GM12878 (cell line): Measurements from ENCODE around the gene GPC5. TPM values are rescaled to one million over a fixed set of nuclear protein-coding genes. Genes with fewer than 3 reads are reported as not detected.

ENCODE experiments used
- ATAC-seq: fragments of 200-7000 bp; cut with Tn5 transposase; 3 replicates; pipeline ENCODE4 v1.9.1; 2020; ENCODE audit warnings: mild to moderate bottlenecking, moderate library complexity
- BruUV-seq: library from RNA; stranded (reverse); fragments of 400-500 nt; replicated peaks from 2 replicates; lab custom pipeline; 2021; lab: Mats Ljungman, UMichigan
- CTCF ChIA-PET: fragments of 300-600 bp; sonication (Branson Sonifier 250); formaldehyde crosslinking; extraction: SDS; loops from one replicate; lab custom pipeline; 2021; ENCODE audit warnings: inconsistent platforms; lab: Yijun Ruan, JAX
- POLR2A ChIA-PET: fragments of 350-600 bp; formaldehyde crosslinking; extraction: SDS; loops from one replicate; lab custom pipeline; 2021; ENCODE audit warnings: inconsistent platforms; lab: Charles Lee
- RAD21 ChIA-PET: fragments of 300-600 bp; sonication (Branson Sonifier 250); formaldehyde crosslinking; loops from one replicate; lab custom pipeline; 2023; ENCODE audit warnings: antibody characterized with exemption; ENCODE audit not compliant: unreplicated experiment; lab: Charles Lee
- SMC1A ChIA-PET: fragments of 300-600 bp; sonication (Branson Sonifier 250); formaldehyde crosslinking; loops from one replicate; lab custom pipeline; 2023; ENCODE audit not compliant: unreplicated experiment, uncharacterized antibody; lab: Charles Lee
- DNase-seq: peaks from one replicate; pipeline ENCODE4 v3.0.0-alpha.2; 2011; ENCODE audit warnings: low read depth, low spot score
- FAIRE-seq: peaks from 3 replicates; lab custom pipeline; 2011; peaks lifted over from hg19 to GRCh38; lab: Jason Lieb, UNC
- H2AFZ ChIP-seq: 2 replicates; pipeline ENCODE4 v1.6.0; 2011; ENCODE audit warnings: low read depth, low read length, control low read depth; ENCODE audit not compliant: control insufficient read depth
- H3K27ac ChIP-seq: 2 replicates; pipeline ENCODE4 v1.5.1; 2011; ENCODE audit warnings: control low read depth; ENCODE audit not compliant: control insufficient read depth, insufficient read depth
- H3K27me3 ChIP-seq, 2 experiments: replicated peaks in 1 of 2; 2 replicates each; pipeline versions ENCODE4 v1.6.0 to v1.6.1; 2011; ENCODE audit warnings: low read length in 1 of 2; ENCODE audit not compliant: control insufficient read depth in 2 of 2, insufficient read depth in 2 of 2
- H3K36me3 ChIP-seq, 2 experiments: 2 replicates each; pipeline ENCODE4 v1.5.1; 2011; ENCODE audit warnings: low read length in 1 of 2; ENCODE audit not compliant: control insufficient read depth in 2 of 2, insufficient read depth in 2 of 2
- H3K4me1 ChIP-seq: 2 replicates; pipeline ENCODE4 v1.6.1; 2011; ENCODE audit warnings: mild to moderate bottlenecking, low read length, moderate library complexity, mixed read lengths; ENCODE audit not compliant: control insufficient read depth, insufficient read depth
- H3K4me2 ChIP-seq: 2 replicates; pipeline ENCODE4 v1.6.0; 2011; ENCODE audit warnings: control low read depth; ENCODE audit not compliant: control insufficient read depth, insufficient read depth
- H3K4me3 ChIP-seq: fragments of 200-600 bp; sonication (generic); 2 replicates; pipeline ENCODE4 v1.5.1; 2016
- H3K79me2 ChIP-seq: 2 replicates; pipeline ENCODE4 v1.6.0; 2011; ENCODE audit warnings: low read length; ENCODE audit not compliant: control insufficient read depth, insufficient read depth
- H3K9ac ChIP-seq: 2 replicates; pipeline ENCODE4 v1.8.0; 2011; ENCODE audit warnings: low read length, control low read depth, mixed read lengths; ENCODE audit not compliant: control insufficient read depth, insufficient read depth
- H3K9me3 ChIP-seq: replicated peaks from 3 replicates; pipeline ENCODE4 v1.5.1; 2011; ENCODE audit warnings: mild to moderate bottlenecking, low read length; ENCODE audit not compliant: control insufficient read depth, insufficient read depth
- H4K20me1 ChIP-seq: 2 replicates; pipeline ENCODE4 v1.6.0; 2011; ENCODE audit not compliant: control insufficient read depth, insufficient read depth
- BACH1 ChIP-seq: fragments of 450-650 bp; IDR thresholded peaks from 2 replicates; pipeline ENCODE4 v1.6.1; 2017; ENCODE audit warnings: mild to moderate bottlenecking, borderline replicate concordance
- BHLHE40 ChIP-seq, 2 experiments: fragments of 450-650 bp in 1 of 2; IDR thresholded peaks; 2 replicates each; pipeline ENCODE4 v1.6.1; 2011 to 2017; ENCODE audit warnings: low read depth in 2 of 2, borderline replicate concordance in 1 of 2, improper control_type of control experiment in 1 of 2, low read length in 1 of 2, mild to moderate bottlenecking in 1 of 2
- GABPA ChIP-seq: IDR thresholded peaks from 2 replicates; pipeline ENCODE4 v1.6.1; 2014; ENCODE audit warnings: antibody characterized with exemption, low read depth, mild to moderate bottlenecking, inconsistent platforms
- HDAC6 ChIP-seq: fragments of 200-600 bp; sonication (generic); IDR thresholded peaks from one replicate; pipeline ENCODE4 v1.8.0; 2017; ENCODE audit warnings: antibody characterized with exemption; ENCODE audit not compliant: unreplicated experiment
- IRF4 ChIP-seq: IDR thresholded peaks from 2 replicates; pipeline ENCODE4 v1.6.1; 2011; ENCODE audit warnings: low read depth, low read length
- NFYA ChIP-seq: IDR thresholded peaks from 2 replicates; pipeline ENCODE4 v1.6.1; 2011; ENCODE audit warnings: low read depth, mild to moderate bottlenecking, low read length, improper control_type of control experiment, borderline replicate concordance
- PAX5 ChIP-seq: IDR thresholded peaks from 2 replicates; pipeline ENCODE4 v1.6.1; 2011; ENCODE audit warnings: low read depth, low read length, borderline replicate concordance
- POLR2AphosphoS2 ChIP-seq: IDR thresholded peaks from 2 replicates; pipeline ENCODE4 v1.6.1; 2011; ENCODE audit warnings: low read depth, mild to moderate bottlenecking, low read length, improper control_type of control experiment, moderate library complexity
- RBBP5 ChIP-seq: fragments of 200-600 bp; sonication (generic); conservative IDR thresholded peaks from 2 replicates; pipeline ENCODE4 v1.6.1; 2016
- SP1 ChIP-seq: IDR thresholded peaks from one replicate; pipeline ENCODE4 v1.6.1; 2011; ENCODE audit warnings: low read depth, low read length
- TCF3 ChIP-seq: IDR thresholded peaks from 2 replicates; pipeline ENCODE4 v1.6.1; 2012; ENCODE audit warnings: low read depth, mild to moderate bottlenecking, low read length, borderline replicate concordance; ENCODE audit not compliant: insufficient read depth
- ZBTB11 ChIP-seq: fragments of 450-650 bp; formaldehyde crosslinking; IDR thresholded peaks from 2 replicates; pipeline ENCODE4 v1.5.0; 2022; ENCODE audit warnings: mild to moderate bottlenecking, missing genetic modification characterization
- WGBS: methylation state at CpG from one replicate; pipeline ENCODE4 v1.1.6; 2016; ENCODE audit warnings: low lambda C conversion rate; ENCODE audit not compliant: insufficient replicate concordance, insufficient coverage; ENCODE audit errors: missing lambda C conversion rate; 5-methylcytosine and 5-hydroxymethylcytosine counted together
- in situ Hi-C: fragments of 300-500 bp; cut with MboI; formaldehyde crosslinking; loops from 9 replicates; pipeline ENCODE4 v1.14.3; 2018; ENCODE audit warnings: mixed read lengths
- intact Hi-C: fragments of 100-400 bp; cut with micrococcal nuclease; formaldehyde crosslinking; loops from one replicate; pipeline ENCODE4 v1.14.2; 2022; ENCODE audit not compliant: unreplicated experiment
- polyA plus RNA-seq, 11 experiments: library from polyadenylated mRNA; depleted of rRNA in 4 of 11; unstranded in 6 of 11; stranded (reverse) in 5 of 11; fragments of >200 nt; fragmentation: Nextera tagmentation in 4 of 11; fragmentation: Illumina TruSeq in 1 of 11; extraction: Ambion mirVana in 4 of 11; extraction: Trizol in 1 of 11; gene quantifications; 1 replicate in 1 of 11; 2 replicates in 10 of 11; pipeline versions ENCODE4 v1.2.1 to v1.2.3, GENCODE V29; 2011 to 2016; ENCODE audit warnings: inconsistent platforms in 2 of 11, missing spikeins in 2 of 11, low read depth in 1 of 11
- total RNA-seq, 4 experiments: library from RNA; depleted of rRNA in 3 of 4; stranded (reverse); fragments of >200 nt in 3 of 4; fragmentation: Illumina TruSeq in 1 of 4; extraction: Trizol in 1 of 4; gene quantifications; 2 replicates each; pipeline versions ENCODE4 v1.2.1 to v1.2.3, GENCODE V29; 2013 to 2021
- TF ChIP-seq, protein P1 (sequence below): fragments of 150-350 bp; IDR thresholded peaks from 2 replicates; pipeline ENCODE4 v1.6.1; 2016; ENCODE audit warnings: low read depth, low read length
- TF ChIP-seq, protein P2 (sequence below): IDR thresholded peaks from 2 replicates; pipeline ENCODE4 v1.6.1; 2011; ENCODE audit warnings: low read depth, mild to moderate bottlenecking, low read length, moderate library complexity, borderline replicate concordance; ENCODE audit errors: extremely low read depth

Gene GPC5
- total and polyA plus RNA-seq, 10 of the 15 experiments (the other 5 are each of a cell fraction or from before 2014, with no cell fraction given), result 0.05 to 0.87 (median 0.44) TPM; not detected in 1

DNA sequence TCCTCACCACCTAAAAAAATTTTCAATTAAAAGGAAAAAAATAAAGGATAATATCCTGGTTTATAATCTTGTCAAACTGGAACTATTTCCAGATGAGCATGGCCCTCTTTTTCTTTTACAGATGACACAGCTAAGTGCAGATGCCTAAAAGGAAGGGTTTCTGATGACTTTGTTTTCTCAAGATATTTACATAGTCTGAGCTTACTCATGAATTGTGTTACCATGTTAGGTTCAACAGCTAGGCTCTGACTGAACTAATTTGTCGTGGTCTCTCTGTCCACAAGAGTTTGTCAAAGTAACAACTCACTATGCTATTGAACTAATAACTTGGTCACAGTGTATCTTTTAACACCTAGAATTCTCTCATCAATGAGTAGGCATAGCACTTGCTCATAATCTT, 780.8 kb downstream of the GPC5 start:
- ChIA-PET SMC1A (no interaction called here), RAD21 (no interaction called here), POLR2A (interaction anchor here (0.6 kb wide), 1 partner anchor 53 kb away, joined by 7 read pairs; no protein-coding TSS in a partner anchor)
- no peak overlapping the region for H2AFZ ChIP-seq
- no peak overlapping the region for H3K4me3 ChIP-seq
- WGBS, result 0% methylated on average over 1 of the region's 1 CpG
- no peaks in the 10 kb centered on the region for H4K20me1 ChIP-seq
- H3K27me3 ChIP-seq, result no peaks in the 10 kb centered on the region
- no peak overlapping the region for H3K9ac ChIP-seq
- no peak for FAIRE-seq
- H3K27ac ChIP-seq, result no peak overlapping the region
- H3K9me3 ChIP-seq, result no peaks in the 10 kb centered on the region
- H3K79me2 ChIP-seq, result no peaks in the 10 kb centered on the region
- H3K4me2 ChIP-seq, result no peak overlapping the region
- TF ChIP-seq, protein P1, sequence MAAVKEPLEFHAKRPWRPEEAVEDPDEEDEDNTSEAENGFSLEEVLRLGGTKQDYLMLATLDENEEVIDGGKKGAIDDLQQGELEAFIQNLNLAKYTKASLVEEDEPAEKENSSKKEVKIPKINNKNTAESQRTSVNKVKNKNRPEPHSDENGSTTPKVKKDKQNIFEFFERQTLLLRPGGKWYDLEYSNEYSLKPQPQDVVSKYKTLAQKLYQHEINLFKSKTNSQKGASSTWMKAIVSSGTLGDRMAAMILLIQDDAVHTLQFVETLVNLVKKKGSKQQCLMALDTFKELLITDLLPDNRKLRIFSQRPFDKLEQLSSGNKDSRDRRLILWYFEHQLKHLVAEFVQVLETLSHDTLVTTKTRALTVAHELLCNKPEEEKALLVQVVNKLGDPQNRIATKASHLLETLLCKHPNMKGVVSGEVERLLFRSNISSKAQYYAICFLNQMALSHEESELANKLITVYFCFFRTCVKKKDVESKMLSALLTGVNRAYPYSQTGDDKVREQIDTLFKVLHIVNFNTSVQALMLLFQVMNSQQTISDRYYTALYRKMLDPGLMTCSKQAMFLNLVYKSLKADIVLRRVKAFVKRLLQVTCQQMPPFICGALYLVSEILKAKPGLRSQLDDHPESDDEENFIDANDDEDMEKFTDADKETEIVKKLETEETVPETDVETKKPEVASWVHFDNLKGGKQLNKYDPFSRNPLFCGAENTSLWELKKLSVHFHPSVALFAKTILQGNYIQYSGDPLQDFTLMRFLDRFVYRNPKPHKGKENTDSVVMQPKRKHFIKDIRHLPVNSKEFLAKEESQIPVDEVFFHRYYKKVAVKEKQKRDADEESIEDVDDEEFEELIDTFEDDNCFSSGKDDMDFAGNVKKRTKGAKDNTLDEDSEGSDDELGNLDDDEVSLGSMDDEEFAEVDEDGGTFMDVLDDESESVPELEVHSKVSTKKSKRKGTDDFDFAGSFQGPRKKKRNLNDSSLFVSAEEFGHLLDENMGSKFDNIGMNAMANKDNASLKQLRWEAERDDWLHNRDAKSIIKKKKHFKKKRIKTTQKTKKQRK, result no peak
- no peak for TF ChIP-seq SP1
- no peak for TF ChIP-seq HDAC6
- TF ChIP-seq PAX5, result no peak
- TF ChIP-seq, protein P2, sequence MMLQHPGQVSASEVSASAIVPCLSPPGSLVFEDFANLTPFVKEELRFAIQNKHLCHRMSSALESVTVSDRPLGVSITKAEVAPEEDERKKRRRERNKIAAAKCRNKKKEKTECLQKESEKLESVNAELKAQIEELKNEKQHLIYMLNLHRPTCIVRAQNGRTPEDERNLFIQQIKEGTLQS, result no peak
- no peak for TF ChIP-seq BACH1
- TF ChIP-seq POLR2AphosphoS2, result no peak
- TF ChIP-seq GABPA, result no peak
- no peak for TF ChIP-seq ZBTB11 (CRISPR knock-in tag)
- no peak for TF ChIP-seq RBBP5
- TF ChIP-seq TCF3, result no peak
- no peak for TF ChIP-seq NFYA
- no peak for TF ChIP-seq BHLHE40 (IDR thresholded peaks at IDR 0.05; ENCODE audit: borderline replicate concordance in 1 of 2, low read depth in 2 of 2, low read length in 1 of 2)
- TF ChIP-seq IRF4, result no peak
- TF ChIP-seq, all 136 proteins: peak for 0
- intact Hi-C loops, result no loop called here
- CTCF ChIA-PET, result interaction anchor here (1.1 kb wide), 1 partner anchor 8 kb away, joined by 4 read pairs; no protein-coding TSS in a partner anchor
- no peaks in the 10 kb centered on the region for H3K36me3 ChIP-seq
- no TSS peak for BruUV-seq
- in situ Hi-C loops, result no loop called here
- H3K4me1 ChIP-seq, result no peaks in the 10 kb centered on the region
- DNase-seq (no peak), ATAC-seq (no peak)
